Esophagus squamous epithelium (tissue), 4 donors: ENCODE data around the gene TPSB2.

Source experiments
- POLR2A ChIP-seq, 4 donors: fragments of 450-650 bp; IDR thresholded peaks; one replicate each; pipeline ENCODE4 v1.6.1; 2017; ENCODE audit warnings: antibody characterized with exemption in 4 of 4, mild to moderate bottlenecking in 4 of 4, moderate library complexity in 3 of 4
- TF ChIP-seq, protein P1 (sequence below), 6 experiments: fragments of 450-650 bp in 4 of 6; fragments of 200-600 bp in 2 of 6; sonication (generic) in 2 of 6; IDR thresholded peaks; one replicate each; pipeline ENCODE4 v1.5.1; 2016 to 2019; ENCODE audit warnings: antibody characterized with exemption in 6 of 6, mild to moderate bottlenecking in 4 of 6, moderate library complexity in 4 of 6

GRCh38 chr16:1218930-1219611 is 10.9 kb downstream of the TPSB2 start:
- TF ChIP-seq, protein P1, sequence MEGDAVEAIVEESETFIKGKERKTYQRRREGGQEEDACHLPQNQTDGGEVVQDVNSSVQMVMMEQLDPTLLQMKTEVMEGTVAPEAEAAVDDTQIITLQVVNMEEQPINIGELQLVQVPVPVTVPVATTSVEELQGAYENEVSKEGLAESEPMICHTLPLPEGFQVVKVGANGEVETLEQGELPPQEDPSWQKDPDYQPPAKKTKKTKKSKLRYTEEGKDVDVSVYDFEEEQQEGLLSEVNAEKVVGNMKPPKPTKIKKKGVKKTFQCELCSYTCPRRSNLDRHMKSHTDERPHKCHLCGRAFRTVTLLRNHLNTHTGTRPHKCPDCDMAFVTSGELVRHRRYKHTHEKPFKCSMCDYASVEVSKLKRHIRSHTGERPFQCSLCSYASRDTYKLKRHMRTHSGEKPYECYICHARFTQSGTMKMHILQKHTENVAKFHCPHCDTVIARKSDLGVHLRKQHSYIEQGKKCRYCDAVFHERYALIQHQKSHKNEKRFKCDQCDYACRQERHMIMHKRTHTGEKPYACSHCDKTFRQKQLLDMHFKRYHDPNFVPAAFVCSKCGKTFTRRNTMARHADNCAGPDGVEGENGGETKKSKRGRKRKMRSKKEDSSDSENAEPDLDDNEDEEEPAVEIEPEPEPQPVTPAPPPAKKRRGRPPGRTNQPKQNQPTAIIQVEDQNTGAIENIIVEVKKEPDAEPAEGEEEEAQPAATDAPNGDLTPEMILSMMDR (IDR thresholded peaks at IDR 0.05): no peak
- TF ChIP-seq POLR2A (IDR thresholded peaks at IDR 0.05): no peak
